Muscle of back (tissue), 11 donors: ENCODE results near the gene DCPS. TPM values are rescaled to one million over a fixed set of nuclear protein-coding genes. Genes with fewer than 3 reads are reported as not detected.
"Not testable (repeated sequence)": the region's sequence is repeated elsewhere in the genome, so short reads cannot be mapped to it uniquely, and the experiment has no call there.

ENCODE experiments used
- DNase-seq, 3 donors: peaks; one replicate each; pipeline versions ENCODE4 v3.0.0 to v3.0.0-alpha.2; 2013
- polyA plus RNA-seq, 10 donors: library from polyadenylated mRNA; unstranded; fragments of 120-200 nt; gene quantifications; one replicate each; pipeline ENCODE4 v1.2.1, GENCODE V29; 2013; ENCODE audit not compliant: insufficient read length in 10 of 10

Gene DCPS
- polyA plus RNA-seq, 10 donors = 14.6 to 21.0 (median 19.9) TPM

DNA sequence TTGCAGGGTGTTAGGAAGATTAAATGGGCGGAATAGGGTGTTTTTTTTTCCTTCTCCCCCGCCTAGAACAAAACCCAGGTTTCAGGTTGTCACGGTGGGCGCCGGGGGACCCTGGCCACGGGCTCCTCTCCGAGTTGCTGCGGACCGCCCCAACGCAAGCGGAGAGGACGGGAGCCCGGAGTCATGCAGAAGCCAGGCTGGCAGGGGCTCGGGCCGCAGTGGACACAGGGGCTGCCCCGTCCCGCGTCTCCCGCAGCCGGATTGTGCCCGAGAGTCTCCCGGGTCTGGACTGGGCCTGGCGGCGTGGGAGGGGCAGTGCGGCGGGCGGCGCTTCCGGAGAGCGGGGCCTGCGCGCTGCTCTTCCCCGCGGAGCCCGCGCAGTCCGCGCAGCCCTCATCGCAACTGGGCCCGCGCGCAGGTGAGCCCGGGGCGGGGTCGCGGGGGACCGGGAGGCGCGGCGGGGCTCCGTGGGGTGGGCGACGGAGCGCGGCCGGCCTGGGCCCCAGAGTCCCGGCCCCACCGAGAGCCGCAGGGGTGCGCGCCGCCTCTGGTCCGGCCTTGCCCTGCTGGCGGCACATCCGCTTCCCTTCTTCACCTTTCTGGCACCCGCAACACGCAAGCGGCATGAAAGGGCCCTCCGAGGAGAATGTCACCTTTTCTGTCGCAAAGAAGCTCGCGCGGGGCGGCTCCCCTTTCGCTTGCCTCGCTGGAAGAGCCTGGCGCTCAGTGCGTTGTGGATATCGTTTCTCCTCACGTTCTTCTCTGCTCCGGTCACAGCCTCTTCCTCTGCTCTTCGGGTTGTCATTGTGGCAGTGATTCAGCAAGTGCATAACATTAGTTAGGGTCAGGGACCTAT, 20.9 kb upstream of the DCPS start, which contains the start of gene TIRAP:
TSS of gene TIRAP (plus strand) at position 358 of the 856 bp plus-strand sequence. CDS start 7,802 bp downstream, outside the sequence.
- DNase-seq = peak; percentile 57 to 88 (median 63)

DNA sequence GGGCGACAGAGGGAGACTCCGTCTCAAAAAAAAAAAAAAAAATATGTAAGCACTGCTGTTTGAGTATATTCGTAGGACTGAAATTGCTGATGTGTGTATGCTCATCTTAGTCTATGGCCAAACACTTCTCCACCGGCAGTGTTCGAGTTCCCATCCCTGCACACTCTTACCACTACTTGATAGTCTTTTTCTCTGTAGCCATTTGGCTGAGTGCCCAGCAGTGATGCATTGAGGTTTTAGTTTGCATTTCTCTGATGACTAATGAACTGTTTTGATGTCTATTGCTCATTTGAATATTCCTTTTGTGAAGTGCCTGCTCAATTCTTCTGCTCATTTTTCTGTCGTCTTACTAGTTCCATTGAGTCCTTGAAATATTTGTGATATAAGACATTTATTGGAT, 19.0 kb upstream of the DCPS start:
- peak; percentile 28 to 88 (median 46) for DNase-seq

DNA sequence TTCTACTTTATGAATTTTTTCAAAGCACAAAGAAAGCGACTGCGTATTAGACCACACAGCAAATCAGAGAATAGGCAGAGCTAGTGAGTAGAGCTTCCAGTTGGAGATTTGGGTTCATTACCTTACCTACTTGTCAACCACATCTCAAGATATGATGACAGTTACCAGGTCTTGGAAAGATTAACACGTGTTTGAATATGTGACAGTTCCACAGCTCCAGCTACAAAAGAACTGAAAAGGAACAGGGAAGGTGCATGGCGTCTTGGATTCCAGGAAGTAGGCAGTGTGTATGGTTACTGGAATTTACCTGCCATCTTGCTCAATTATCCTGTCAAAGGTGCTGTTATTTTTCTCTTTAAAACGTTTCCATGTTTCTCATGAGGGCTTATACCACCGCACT, 15.6 kb upstream of the DCPS start:
- DNase-seq = no peak

DNA sequence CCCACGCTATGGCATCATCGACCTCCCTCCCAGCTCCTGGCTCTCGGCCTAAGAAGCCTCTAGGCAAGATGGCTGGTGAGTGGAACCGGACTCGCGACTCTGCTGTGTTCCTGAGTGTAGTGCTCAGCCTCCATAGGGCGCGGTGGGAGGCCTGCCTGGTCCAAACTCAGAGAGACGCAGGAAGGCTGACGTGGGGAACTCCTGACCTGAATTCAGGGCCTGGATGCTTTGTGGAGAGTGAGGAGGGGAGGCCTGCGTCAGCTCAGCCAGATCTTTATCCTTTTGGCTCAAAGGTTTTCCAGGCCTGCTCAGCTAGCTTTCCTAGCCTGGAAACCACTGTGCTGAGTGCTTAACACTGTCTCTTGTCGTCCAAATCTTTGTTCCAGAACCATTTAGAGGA, 13.0 kb upstream of the DCPS start:
- no peak for DNase-seq

DNA sequence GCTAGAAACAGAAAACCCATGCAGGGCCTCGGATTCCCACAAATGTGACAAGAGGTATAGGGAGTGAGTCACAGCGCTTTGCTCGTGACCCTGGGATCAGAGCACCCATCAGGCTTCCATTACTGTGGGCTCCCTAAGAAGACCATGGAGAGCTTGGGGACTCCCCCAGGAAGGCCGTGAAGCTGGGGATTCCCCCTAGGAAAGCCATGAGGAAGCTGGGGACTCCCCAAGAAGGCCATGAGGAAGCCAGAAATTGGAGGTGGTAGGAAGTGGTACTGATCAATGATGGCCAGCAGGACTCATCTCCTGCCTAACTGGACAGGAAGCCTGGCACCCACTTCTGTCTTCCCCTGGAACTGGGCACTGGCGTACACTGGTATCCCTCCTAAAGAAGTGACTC, 10.1 kb upstream of the DCPS start:
- no peak for DNase-seq

DNA sequence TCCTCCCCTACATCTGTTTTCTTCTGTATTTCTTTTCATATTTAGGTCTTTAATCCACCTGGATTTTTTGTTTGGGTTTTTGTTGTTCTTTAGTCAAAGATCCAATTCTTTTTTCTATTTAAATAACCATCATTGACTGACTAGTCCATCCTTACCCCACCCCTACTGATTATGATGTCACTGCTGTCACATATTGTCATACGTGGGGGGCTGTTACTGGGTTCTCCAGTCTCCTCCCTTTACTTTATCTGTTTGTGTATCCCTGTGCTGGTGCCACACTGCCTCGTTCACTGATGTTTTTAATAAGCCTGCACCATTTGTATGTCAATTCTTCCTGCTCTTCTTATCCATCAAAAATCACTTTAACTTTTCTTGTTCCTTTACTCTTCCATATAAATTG, 6.9 kb upstream of the DCPS start:
- DNase-seq = no peak

DNA sequence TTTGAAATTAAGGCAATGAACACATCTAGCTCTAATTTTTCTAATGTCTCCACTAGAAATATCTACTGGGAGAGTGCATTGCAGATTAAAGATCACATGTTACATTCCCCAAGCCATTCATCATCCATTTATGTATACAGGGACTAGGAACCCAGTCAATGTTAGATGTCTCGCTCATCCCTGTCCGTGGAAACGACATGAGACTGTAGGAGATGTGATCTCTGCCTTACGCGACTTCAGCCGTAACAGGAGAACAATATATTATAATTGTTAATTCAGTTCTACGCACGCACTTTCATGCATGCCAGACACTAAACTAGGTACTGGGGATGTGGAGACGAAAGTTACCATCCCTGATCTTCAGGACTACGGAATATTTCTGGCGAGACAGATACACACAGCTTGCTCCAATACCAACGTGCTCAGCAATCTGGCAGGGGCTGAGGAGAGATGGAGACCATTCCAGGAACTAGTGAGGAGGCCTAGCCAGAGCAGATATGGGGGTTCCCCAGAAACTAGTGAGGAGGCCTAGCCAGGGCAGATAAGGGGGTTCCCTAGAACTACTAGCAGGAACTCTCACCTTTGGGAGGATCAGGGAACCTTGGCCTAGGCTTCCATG, 706 bp downstream of the DCPS start:
- DNase-seq = peak in 1 of 3 donors; percentile 49

DNA sequence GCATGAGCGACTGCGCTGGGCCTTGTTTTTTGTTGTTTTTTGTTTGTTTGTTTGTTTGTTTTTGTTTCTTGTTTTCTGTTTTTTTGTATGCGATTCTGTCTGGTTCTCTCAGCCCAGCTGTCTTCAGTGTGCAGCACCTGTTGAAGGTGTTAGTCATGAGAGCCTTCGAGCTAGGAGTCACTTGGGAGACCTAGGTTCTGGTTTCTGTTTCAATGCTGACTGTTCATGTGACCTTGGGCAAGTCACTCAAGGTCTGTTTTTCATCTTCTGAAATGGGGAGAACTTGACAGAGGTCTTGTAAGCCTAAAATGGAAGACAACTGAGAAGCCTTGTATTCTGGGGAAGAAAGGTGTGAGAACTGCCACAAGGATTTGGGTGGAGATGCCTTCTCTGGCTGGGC, 1.8 kb downstream of the DCPS start:
- DNase-seq = no peak

DNA sequence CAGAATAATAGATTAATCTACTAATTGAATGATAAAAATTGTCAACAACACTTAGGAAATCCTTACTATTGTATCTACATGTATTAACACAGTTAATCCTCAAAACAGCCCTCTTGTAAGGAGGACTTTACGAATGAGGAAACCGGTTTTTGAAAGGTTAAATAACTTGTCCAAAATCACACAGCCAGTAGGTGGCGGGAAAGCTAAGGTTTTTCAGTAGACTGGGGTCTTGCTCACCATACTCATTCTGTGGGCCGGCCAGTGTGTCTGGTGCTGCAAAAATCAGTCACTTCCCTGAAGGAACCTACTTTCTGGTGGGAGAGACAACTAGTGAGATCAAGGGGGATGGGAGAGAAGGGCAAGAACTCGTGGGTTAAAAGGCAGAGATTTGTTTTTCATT, 3.8 kb downstream of the DCPS start:
- peak in 1 of 3 donors; percentile 68 for DNase-seq

DNA sequence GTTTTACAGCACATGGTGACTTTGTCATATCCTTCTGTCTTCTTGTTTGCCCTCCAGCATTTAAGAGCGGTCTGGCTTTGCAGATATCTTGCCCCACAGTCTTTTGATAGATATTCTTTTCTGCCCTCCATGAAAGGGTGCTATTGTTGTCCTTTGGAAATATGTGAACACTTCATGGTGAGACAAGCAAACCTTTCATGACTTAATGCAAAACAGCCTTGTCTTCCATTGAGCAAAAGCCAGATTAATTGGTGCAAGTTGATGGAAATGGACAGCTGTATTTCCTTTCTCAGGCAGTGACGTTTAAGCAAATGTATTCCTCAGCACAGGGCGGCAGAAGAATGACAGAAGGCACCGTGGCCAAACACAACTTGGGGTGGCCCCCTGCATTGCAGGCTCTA, 4.4 kb downstream of the DCPS start:
- peak in 2 of 3 donors; percentile 54 to 60 for DNase-seq

DNA sequence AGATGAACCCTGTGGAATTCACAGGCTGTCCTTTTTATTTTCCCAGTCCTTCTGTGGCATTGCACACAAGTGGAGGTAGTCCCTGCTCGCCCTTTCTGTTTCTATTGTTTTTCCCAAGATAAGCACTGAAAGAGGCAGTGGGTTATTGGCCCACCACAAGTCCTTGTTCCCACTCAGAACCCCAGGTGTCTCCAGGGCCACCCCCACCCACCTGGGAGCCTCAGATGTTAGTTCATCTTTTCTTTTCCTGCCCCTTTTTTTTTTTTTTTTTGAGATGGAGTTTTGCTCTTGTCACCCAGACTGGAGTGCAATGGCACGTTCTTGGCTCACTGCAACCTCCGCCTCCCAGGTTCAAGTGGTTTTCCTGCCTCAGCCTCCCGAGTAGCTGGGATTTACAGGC, 4.9 kb downstream of the DCPS start:
- not testable (repeated sequence) for DNase-seq

DNA sequence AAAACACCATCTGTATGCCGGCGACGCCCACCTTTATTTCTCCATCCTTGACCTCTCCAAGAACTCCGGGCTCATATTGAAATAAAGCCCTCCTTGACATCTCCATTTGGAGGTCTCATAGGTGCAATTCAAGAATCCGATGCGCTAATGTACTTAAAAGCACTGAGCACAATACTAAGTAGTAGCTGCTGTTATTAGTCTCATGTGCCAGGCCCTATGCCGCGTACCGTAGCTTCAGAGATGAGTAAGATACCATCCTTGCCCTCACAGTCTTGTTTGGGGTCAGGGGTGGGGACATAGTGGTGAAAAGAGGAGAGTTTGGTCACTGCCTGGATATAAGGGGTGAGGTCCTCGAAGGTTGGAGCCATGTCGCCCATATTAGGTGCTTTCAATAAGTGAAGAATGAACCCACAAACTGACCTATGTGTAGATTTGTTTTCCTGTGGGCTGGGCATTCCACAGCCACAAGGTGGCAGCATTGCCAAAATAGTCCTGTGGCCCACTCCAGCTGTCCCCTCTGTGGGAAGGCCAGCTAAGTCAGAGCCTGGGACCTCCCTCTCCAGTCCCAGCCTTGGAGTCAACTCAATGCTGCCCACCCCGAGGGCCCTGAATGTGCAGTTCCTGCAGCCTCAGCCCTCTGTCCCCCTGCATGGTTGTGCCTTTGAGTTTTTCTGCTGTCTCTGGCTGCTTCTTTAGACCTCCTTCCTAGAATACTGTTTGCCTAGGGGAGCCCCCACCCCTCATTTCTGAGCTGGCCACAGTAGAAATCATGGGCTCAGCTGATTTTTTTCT, 6.5 kb downstream of the DCPS start:
- peak; percentile 76 to 91 (median 87) for DNase-seq

DNA sequence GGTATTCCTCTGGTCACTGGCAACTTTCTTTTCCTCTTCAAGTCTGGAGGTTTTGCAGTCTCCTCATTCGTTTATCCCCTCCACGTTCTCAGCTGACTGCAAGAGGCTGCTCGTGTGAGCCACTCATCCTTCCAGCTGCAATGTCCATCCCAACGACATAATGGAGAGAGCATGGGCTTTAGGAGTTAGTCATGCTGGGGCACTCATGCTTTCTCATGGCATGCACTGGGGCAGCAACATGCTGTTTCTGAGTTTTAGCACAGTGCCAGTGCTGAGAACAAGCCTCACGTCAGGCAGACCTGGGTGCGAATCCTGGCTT, 7.1 kb downstream of the DCPS start:
- DNase-seq = no peak

DNA sequence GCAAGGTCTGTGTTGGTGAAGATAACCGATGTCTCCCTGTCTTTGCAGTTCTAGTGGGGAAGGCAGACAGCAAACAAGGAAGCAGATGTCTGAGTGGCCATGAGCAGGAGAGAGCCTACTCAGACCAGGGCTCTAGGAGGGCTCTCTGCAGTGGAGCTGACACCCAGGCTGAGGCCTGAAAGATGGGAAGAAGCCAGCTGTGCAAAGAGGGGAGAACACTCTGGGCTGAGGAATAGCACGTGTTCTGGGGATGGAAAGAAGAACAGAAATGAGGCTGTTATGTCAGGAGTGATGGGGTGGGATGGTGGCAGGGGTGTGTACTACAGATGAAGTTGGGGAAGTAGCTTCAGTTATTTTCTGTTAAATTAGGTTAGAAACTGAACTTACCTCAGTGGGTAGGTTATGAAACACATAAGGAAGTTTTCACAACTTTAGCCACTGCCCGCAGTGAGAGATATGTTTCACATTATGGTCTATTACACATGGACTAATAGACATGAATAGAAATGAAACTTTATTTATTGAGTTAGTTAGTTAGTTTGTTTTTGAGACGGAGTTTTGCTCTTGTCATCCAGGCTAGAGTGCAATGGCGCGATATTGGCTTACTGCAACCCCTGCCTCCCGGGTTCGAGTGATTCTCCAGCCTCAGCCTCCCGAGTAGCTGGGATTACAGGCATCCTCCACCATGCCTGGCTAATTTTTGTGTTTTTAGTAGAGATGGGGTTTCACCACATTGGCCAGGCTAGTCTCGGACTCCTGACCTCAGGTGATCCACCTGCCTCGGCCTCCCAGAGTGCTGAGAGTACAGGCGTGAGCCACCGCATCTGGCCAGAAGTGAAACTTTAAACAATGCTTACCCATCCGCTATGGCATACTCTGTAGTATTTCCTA, 7.8 kb downstream of the DCPS start:
- no peak for DNase-seq

DNA sequence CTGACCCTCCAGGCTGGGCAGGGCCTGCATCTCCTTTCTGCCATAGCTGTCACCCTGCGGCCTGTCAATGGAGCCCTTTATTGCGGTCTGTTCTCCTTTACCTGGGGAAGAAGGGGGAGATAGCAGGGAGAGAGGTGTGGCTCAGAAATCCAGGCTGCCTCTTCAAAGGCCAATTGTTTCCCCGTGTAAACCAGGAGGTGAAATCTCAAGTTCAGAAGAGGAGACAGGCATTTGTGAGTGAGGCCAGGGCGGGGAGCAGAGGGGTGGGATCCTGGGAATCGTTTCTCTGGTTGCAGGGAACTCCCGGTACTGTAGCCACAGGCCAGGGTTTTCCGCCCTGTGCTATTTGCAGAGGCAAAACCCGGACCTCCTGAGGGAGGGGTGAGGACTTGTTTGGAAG, 9.1 kb downstream of the DCPS start:
- no peak for DNase-seq

DNA sequence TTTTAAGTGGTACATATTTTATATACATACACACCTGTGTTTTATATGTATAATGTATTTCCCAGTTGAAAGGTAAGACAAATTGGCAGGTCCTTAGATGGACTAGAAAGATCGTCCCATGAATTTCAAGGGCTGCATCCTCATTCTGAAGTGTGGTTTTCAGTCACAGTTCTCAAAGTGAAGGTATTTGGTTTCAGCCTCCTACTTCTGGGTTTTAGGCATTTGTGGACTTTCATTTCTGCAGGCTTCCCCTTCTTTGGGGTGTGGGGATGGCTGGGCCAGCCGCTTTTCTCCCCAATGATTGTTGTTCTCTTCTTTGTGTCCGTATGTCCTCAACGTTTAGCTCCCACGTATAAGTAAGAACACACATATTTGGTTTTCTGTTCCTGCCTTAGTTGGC, 10.0 kb downstream of the DCPS start:
- DNase-seq = no peak

DNA sequence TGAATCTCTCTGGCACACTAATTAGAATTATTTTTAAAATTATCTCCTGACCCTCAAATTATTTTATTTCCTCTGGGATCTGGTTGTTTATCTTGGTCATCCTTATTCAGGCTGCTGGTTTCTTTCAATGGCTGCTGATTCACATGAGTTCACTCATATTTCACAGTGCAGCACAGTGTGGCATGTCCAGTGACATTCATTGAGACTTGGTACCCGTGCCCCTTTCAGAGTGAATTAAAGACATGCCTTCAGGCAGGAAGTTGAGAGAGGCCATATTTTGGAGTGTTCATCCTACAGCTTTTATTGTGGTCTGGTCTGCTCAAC, 13.5 kb downstream of the DCPS start:
- DNase-seq = no peak

DNA sequence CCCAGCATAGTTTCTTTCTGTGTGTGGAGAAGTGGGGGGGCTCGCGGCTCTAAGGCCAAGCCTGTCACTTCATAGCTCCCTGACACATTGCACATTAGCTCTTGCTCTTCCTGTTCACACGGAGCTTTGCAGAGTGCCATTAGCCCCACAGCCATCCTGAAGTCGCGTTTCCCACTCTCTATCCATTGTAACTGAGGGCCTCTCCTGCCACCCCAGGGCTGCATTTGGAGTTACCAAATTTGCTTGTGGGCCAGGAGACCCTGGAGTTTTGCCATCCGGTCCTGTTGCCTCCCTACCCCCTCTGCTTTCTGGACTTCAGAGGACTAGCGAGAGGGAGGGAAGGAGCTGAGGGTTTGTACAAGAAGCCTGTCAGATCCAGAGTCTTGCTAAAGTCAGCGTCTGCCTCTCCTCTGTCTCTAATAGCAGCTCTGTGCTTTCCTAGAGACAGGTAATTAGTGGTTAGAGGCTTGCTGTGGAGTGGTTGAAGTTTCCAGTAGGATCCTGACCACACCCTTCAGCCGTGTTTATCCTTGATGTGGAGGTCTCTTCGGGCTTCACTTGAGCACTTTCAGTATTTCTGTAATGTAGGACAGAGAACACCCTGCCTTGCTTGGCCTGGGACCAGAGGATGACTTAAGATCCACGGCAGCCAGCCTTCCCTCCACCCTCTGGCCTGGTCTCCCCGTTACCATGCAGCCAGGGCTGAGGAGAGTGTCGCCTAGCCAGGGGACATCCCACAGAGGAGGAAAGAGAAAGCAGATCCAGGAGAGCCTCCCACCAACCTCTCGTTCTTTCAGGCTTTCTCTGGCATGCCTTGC, 14.1 kb downstream of the DCPS start:
- peak; percentile 85 to 96 (median 93) for DNase-seq

DNA sequence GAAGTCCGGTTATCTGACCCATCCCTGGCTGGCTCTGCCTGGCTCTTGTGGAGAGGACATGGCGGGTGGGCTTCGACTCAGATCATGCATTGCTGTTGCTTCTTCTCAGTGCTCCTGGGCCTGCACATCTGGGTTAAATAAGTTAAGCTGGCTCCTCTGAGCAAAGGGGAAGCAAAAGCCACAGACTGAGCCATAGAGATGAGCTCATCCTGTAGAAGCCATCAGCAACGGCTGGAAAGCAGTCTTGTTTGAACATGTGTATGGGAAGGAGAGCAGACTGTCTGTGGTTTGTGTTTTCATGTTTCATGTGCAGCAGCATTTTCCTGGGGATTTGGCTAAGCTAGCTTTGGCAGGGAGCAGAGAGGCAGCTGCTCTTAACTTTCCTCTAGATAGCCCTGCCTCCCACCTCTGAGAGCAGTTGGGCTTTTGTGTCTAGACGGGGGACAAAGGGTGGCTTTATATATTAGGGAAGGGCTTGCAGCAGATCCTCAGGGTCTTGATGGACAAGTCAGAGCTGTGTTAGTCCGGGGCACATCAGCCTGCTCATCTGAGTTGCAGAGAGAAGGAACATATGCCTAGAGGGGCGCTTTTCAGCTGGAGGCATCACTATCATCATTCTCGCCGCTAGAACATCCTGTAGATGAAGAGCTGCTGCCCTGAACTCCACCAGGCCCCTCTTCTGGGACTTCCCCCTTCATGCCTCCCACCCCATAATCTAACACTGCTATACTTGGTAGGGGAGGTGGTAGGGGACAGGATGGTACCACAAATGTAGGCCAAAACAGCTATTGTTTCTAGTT, 14.9 kb downstream of the DCPS start:
- peak; percentile 93 to 97 (median 96) for DNase-seq

DNA sequence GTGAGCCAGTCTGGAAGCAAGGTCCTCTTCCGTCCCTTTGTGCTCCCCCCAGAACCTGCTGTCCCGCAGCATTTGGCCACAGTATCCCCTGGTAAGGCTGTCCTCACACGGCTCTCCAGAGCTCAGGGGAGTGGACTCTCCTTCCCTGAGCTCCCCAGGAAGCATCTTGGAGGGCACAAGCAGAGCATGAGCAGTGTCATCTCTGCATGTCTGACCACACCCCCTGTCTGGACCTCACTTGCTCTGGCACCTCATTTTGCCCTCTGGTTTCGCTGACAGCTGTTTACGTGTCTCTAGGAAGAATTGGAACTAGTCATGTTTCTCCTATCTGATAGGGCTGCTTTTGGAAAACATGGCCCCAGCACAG, 15.5 kb downstream of the DCPS start:
- DNase-seq = no peak
